Fibroblast of lung (primary cell): ENCODE data around the gene LRRFIP1. TPM values are rescaled to one million over a fixed set of nuclear protein-coding genes. Genes with fewer than 3 reads are reported as not detected.

Experiments used
- DNase-seq, 2 donors: peaks; one replicate each; pipeline versions ENCODE4 v3.0.0 to v3.0.0-alpha.2; 2010; ENCODE audit warnings: low read depth in 2 of 2
- H2AFZ ChIP-seq: 2 replicates; pipeline ENCODE4 v1.5.1; 2012; ENCODE audit warnings: low read length, control low read depth, inconsistent platforms
- H3K27ac ChIP-seq: 2 replicates; pipeline ENCODE4 v1.5.1; 2011; ENCODE audit warnings: low read length, control low read depth; ENCODE audit not compliant: insufficient read depth
- H3K27me3 ChIP-seq: 2 replicates; pipeline ENCODE4 v1.5.1; 2011; ENCODE audit warnings: mild to moderate bottlenecking, low read length; ENCODE audit not compliant: control insufficient read depth, insufficient read depth
- H3K36me3 ChIP-seq: 2 replicates; pipeline ENCODE4 v1.5.1; 2011; ENCODE audit warnings: low read length; ENCODE audit not compliant: control insufficient read depth, insufficient read depth
- H3K4me1 ChIP-seq: 2 replicates; pipeline ENCODE4 v1.5.1; 2011; ENCODE audit warnings: low read length; ENCODE audit not compliant: control insufficient read depth, insufficient read depth; ENCODE audit errors: extremely low read depth
- H3K4me2 ChIP-seq: 2 replicates; pipeline ENCODE4 v1.5.1; 2011; ENCODE audit warnings: low read length, control low read depth; ENCODE audit not compliant: insufficient read depth; ENCODE audit errors: extremely low read depth
- H3K4me3 ChIP-seq, 4 experiments: fragments of 200-600 bp in 1 of 4; sonication (generic) in 1 of 4; replicated peaks in 1 of 4; 2 replicates each; pipeline ENCODE4 v1.5.1; 2011 to 2016; ENCODE audit warnings: low read length in 4 of 4, low read depth in 3 of 4, mild to moderate bottlenecking in 3 of 4, control low read depth in 2 of 4, inconsistent platforms in 1 of 4, mixed read lengths in 1 of 4; ENCODE audit not compliant: insufficient read depth in 1 of 4; ENCODE audit errors: control extremely low read depth in 1 of 4
- H3K79me2 ChIP-seq: 2 replicates; pipeline ENCODE4 v1.5.1; 2012; ENCODE audit warnings: mild to moderate bottlenecking, low read length, inconsistent platforms; ENCODE audit not compliant: control insufficient read depth, insufficient read depth
- H3K9ac ChIP-seq: 2 replicates; pipeline ENCODE4 v1.5.1; 2011; ENCODE audit warnings: mild to moderate bottlenecking, low read length, control low read depth; ENCODE audit not compliant: insufficient read depth
- H3K9me3 ChIP-seq: 2 replicates; pipeline ENCODE4 v1.5.1; 2012; ENCODE audit warnings: low read depth, low read length; ENCODE audit not compliant: control insufficient read depth, insufficient read depth
- H4K20me1 ChIP-seq: 2 replicates; pipeline ENCODE4 v1.5.1; 2011; ENCODE audit warnings: low read length; ENCODE audit not compliant: control insufficient read depth, insufficient read depth; ENCODE audit errors: extremely low read depth
- CTCF ChIP-seq, 2 donors: IDR thresholded peaks in 1 of 2; conservative IDR thresholded peaks in 1 of 2; 1 replicate in 1 of 2; 2 replicates in 1 of 2; pipeline ENCODE4 v1.5.1; 2011 to 2012; ENCODE audit warnings: low read length in 2 of 2, control low read depth in 1 of 2, inconsistent platforms in 1 of 2, low read depth in 1 of 2, mild to moderate bottlenecking in 1 of 2
- EZH2 ChIP-seq: IDR thresholded peaks from 2 replicates; pipeline ENCODE4 v1.5.1; 2012; ENCODE audit warnings: low read length, control low read depth, mild to moderate bottlenecking; ENCODE audit errors: missing control alignments
- polyA plus RNA-seq, 2 donors: library from polyadenylated mRNA; depleted of rRNA in 1 of 2; stranded (reverse) in 1 of 2; unstranded in 1 of 2; fragments of >200 nt; gene quantifications; 2 replicates each; pipeline ENCODE4 v1.2.1, GENCODE V29; 2011 to 2012; ENCODE audit warnings: missing spikeins in 1 of 2
- total RNA-seq: library from RNA; depleted of rRNA; stranded (reverse); fragments of >200 nt; gene quantifications from 2 replicates; pipeline ENCODE4 v1.2.1, GENCODE V29; 2014

Gene LRRFIP1
- total and polyA plus RNA-seq, 2 donors (not counting 1 experiment from before 2014, with no cell fraction given): 58.1 to 113 TPM

GRCh38 chr2:237757616-237758015, 130.2 kb downstream of the LRRFIP1 start:
- no peak overlapping the region for H3K4me3 ChIP-seq
- no peaks in the 10 kb centered on the region for H3K9me3 ChIP-seq
- no peak overlapping the region for H3K4me2 ChIP-seq
- DNase-seq: no peak
- no peaks in the 10 kb centered on the region for H3K4me1 ChIP-seq
- H3K9ac ChIP-seq: no peak overlapping the region
- peaks cover 14% of the 10 kb centered on the region for H3K36me3 ChIP-seq
- no peak overlapping the region for H2AFZ ChIP-seq
- no peaks in the 10 kb centered on the region for H3K27me3 ChIP-seq
- no peak for TF ChIP-seq CTCF (conservative IDR thresholded peaks at IDR 0.05 in 1 of 2, IDR thresholded peaks at IDR 0.05 in 1 of 2; ENCODE audit: low read depth in 1 of 2, low read length in 2 of 2)
- TF ChIP-seq EZH2: no peak
- no peaks in the 10 kb centered on the region for H3K79me2 ChIP-seq
- no peaks in the 10 kb centered on the region for H4K20me1 ChIP-seq
- no peak overlapping the region for H3K27ac ChIP-seq

DNA sequence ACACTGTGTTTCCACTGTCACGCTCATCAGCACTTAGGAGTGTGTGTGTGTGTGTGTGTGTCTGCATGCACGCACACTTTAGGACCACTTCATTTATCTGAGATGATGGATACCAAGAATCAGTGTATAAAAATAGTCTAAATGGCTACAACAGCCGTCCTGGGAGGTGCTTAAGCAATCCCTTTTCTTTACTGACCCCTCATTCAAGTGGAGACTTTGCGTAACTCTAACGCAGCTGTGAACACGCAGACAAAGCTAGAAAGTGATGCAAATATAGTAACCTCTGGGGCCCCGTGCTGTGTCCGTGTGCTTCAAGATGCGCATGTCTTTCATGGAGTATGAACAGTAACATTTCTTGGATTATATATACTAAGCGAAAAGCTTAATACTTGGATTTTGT, 130.8 kb downstream of the LRRFIP1 start:
- Histone ChIP-seq H3K27ac (no peak overlapping the region), H3K36me3 (peaks cover 14% of the 10 kb centered on the region)

DNA sequence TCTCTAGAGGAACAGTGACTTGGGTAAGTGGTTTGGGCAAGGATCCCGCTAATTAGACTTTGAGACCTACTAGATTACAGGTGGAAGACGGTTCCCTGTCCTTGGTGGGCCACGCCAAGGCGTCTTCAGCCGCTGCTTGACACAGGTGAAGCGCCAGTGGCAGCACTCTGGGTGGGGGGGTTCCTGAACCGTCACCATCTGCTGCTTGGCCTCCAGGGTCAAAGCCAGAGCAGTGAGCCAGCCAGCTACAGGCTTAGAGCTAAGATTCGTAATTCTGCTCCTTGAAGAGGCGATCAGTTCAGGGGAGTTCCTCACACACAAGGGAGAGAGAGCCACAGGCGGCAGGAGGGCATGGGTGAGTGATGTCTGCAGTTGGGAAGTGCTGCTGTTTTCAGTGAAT, 131.8 kb downstream of the LRRFIP1 start:
- H3K79me2 ChIP-seq: no peaks in the 10 kb centered on the region
- no peak overlapping the region for H3K4me3 ChIP-seq
- no peaks in the 10 kb centered on the region for H3K9me3 ChIP-seq
- DNase-seq: no peak
- no peak overlapping the region for H3K27ac ChIP-seq
- no peaks in the 10 kb centered on the region for H3K4me1 ChIP-seq
- no peaks in the 10 kb centered on the region for H3K27me3 ChIP-seq
- no peak overlapping the region for H2AFZ ChIP-seq
- no peak for TF ChIP-seq CTCF (conservative IDR thresholded peaks at IDR 0.05 in 1 of 2, IDR thresholded peaks at IDR 0.05 in 1 of 2; ENCODE audit: low read depth in 1 of 2, low read length in 2 of 2)
- no peak for TF ChIP-seq EZH2
- H4K20me1 ChIP-seq: no peaks in the 10 kb centered on the region
- H3K4me2 ChIP-seq: no peak overlapping the region
- H3K9ac ChIP-seq: no peak overlapping the region
- peaks cover 16% of the 10 kb centered on the region for H3K36me3 ChIP-seq

More for the DNA sequence above, 130.8 kb downstream of the LRRFIP1 start:
- no peak for TF ChIP-seq CTCF (conservative IDR thresholded peaks at IDR 0.05 in 1 of 2, IDR thresholded peaks at IDR 0.05 in 1 of 2; ENCODE audit: low read depth in 1 of 2, low read length in 2 of 2)
- TF ChIP-seq EZH2: no peak
- Histone ChIP-seq H4K20me1 (no peaks in the 10 kb centered on the region), H3K9ac (no peak overlapping the region), H3K79me2 (no peaks in the 10 kb centered on the region), H3K9me3 (no peaks in the 10 kb centered on the region), H3K27me3 (no peaks in the 10 kb centered on the region), H3K4me2 (no peak overlapping the region), H3K4me3 (no peak overlapping the region), H3K4me1 (no peaks in the 10 kb centered on the region), H2AFZ (no peak overlapping the region)
- DNase-seq: no peak
